Bronchial epithelial cell (primary cell): Measurements from ENCODE around the gene PRPH2. TPM values are rescaled to one million over a fixed set of nuclear protein-coding genes. Genes with fewer than 3 reads are reported as not detected.

ENCODE experiments used
- DNase-seq: peaks from one replicate; pipeline ENCODE4 v3.0.0-alpha.2; 2010; ENCODE audit warnings: low read depth
- FAIRE-seq: peaks from 2 replicates; lab custom pipeline; 2011; peaks lifted over from hg19 to GRCh38; lab: Jason Lieb, UNC
- H3K27me3 ChIP-seq: 2 replicates; pipeline ENCODE4 v1.5.1; 2011; ENCODE audit warnings: low read length; ENCODE audit not compliant: control insufficient read depth, insufficient read depth
- H3K36me3 ChIP-seq: 2 replicates; pipeline ENCODE4 v1.5.1; 2011; ENCODE audit warnings: low read length; ENCODE audit not compliant: control insufficient read depth, insufficient read depth
- H3K4me3 ChIP-seq: 2 replicates; pipeline ENCODE4 v1.5.1; 2011; ENCODE audit warnings: mild to moderate bottlenecking, low read depth, low read length, control low read depth
- CTCF ChIP-seq: IDR thresholded peaks from 2 replicates; pipeline ENCODE4 v1.5.1; 2011; ENCODE audit warnings: mild to moderate bottlenecking, moderate library complexity, low read length, control low read depth, inconsistent platforms; ENCODE audit not compliant: insufficient read depth, severe bottlenecking
- total RNA-seq: library from RNA; depleted of rRNA; stranded (reverse); fragments of >200 nt; gene quantifications from 2 replicates; pipeline ENCODE4 v1.2.1, GENCODE V29; 2014

Gene PRPH2
- total RNA-seq, 1 donor from 2014 or later, result not detected

- H3K27me3 ChIP-seq, result no peaks in the 10 kb centered on the region
- FAIRE-seq (no peak), DNase-seq (no peak)
- H3K36me3 ChIP-seq, result no peaks in the 10 kb centered on the region
- TF ChIP-seq CTCF, result no peak
- H3K4me3 ChIP-seq, result no peak overlapping the region
Observed at GRCh38 chr6:42756722-42757121, 34.3 kb upstream of the PRPH2 start.

GRCh38 chr6:42754759-42755158, 32.4 kb upstream of the PRPH2 start:
- H3K27me3 ChIP-seq, result no peaks in the 10 kb centered on the region
- no peaks in the 10 kb centered on the region for H3K36me3 ChIP-seq
- no peak for DNase-seq
- no peak for FAIRE-seq
- no peak for TF ChIP-seq CTCF
- no peak overlapping the region for H3K4me3 ChIP-seq

GRCh38 chr6:42751055-42751454, 28.7 kb upstream of the PRPH2 start:
- Histone ChIP-seq H3K27me3 (no peaks in the 10 kb centered on the region), H3K4me3 (no peak overlapping the region), H3K36me3 (no peaks in the 10 kb centered on the region)
- DNase-seq, result no peak
- no peak for FAIRE-seq
- no peak for TF ChIP-seq CTCF

GRCh38 chr6:42748203-42748898, 26.0 kb upstream of the PRPH2 start:
- FAIRE-seq (no peak), DNase-seq (no peak)
- H3K4me3 ChIP-seq, result no peak overlapping the region
- no peak for TF ChIP-seq CTCF
- no peaks in the 10 kb centered on the region for H3K36me3 ChIP-seq
- no peaks in the 10 kb centered on the region for H3K27me3 ChIP-seq

GRCh38 chr6:42746463-42747391, 24.3 kb upstream of the PRPH2 start:
- H3K36me3 ChIP-seq, result no peaks in the 10 kb centered on the region
- FAIRE-seq, result no peak

More at GRCh38 chr6:42746463-42747391, 24.3 kb upstream of the PRPH2 start:
- peak overlapping the region; percentile 59 for H3K4me3 ChIP-seq
- DNase-seq, result peak; percentile 85
- H3K27me3 ChIP-seq, result no peaks in the 10 kb centered on the region
- TF ChIP-seq CTCF, result no peak
